Stimulated activated naive B cell treated with anti-CD40 and anti-IgM and Interleukin-4, amounts not matched to agents 10 μg/mL and 1 μg/mL and 100 μg/mL, for 72 hours (primary cell): ENCODE data around the gene WDR81.
"Not testable (repeated sequence)": the region's sequence is repeated elsewhere in the genome, so short reads cannot be mapped to it uniquely, and the experiment has no call there.

Source experiments
- ATAC-seq, 2 donors: fragments of 150-1000 bp; cut with Tn5 transposase; replicated peaks; 2 replicates each; pipeline ENCODE4 v1.10.0; 2021; ENCODE audit warnings: moderate library complexity in 1 of 2
- DNase-seq: peaks from one replicate; pipeline ENCODE4 v3.0.0; 2021
- H3K27ac Mint-ChIP-seq: one replicate; pipeline ENCODE4 v1.8.0; 2022; ENCODE audit warnings: mild to moderate bottlenecking, mixed read lengths
- H3K27me3 Mint-ChIP-seq, 2 donors: one replicate each; pipeline ENCODE4 v1.8.0; 2022; ENCODE audit warnings: mixed read lengths in 2 of 2
- H3K36me3 Mint-ChIP-seq, 2 donors: one replicate each; pipeline ENCODE4 v1.8.0; 2022; ENCODE audit warnings: mixed read lengths in 2 of 2, mild to moderate bottlenecking in 1 of 2
- H3K4me1 Mint-ChIP-seq, 2 donors: one replicate each; pipeline ENCODE4 v1.8.0; 2022; ENCODE audit warnings: mixed read lengths in 2 of 2, mild to moderate bottlenecking in 1 of 2
- H3K4me3 Mint-ChIP-seq, 2 donors: one replicate each; pipeline ENCODE4 v1.8.0; 2022; ENCODE audit warnings: mild to moderate bottlenecking in 2 of 2, mixed read lengths in 2 of 2, moderate library complexity in 1 of 2
- H3K9me3 Mint-ChIP-seq, 2 donors: one replicate each; pipeline ENCODE4 v1.8.0; 2022; ENCODE audit warnings: mixed read lengths in 2 of 2, mild to moderate bottlenecking in 1 of 2

The WDR81 gene

GRCh38 chr17:1724351-1724868 lies at the start of gene WDR81:
Gene WDR81 (plus strand): TSS chr17:1724704. CDS start chr17:1724960, 256 bp downstream.
- peaks cover 22 to 46% of the 10 kb centered on the region in 2 donors for H3K4me1 Mint-ChIP-seq
- H3K9me3 Mint-ChIP-seq, result no peaks in the 10 kb centered on the region
- peak within 1 kb of the TSS; percentile 81 to 85 for H3K4me3 Mint-ChIP-seq
- DNase-seq (peak; percentile 84), ATAC-seq (peak; percentile 79 to 85)
- H3K36me3 Mint-ChIP-seq, result peaks cover 12 to 16% of the 10 kb centered on the region in 2 donors
- H3K27ac Mint-ChIP-seq, result peak within 1 kb of the TSS; percentile 88
- no peaks in the 10 kb centered on the region for H3K27me3 Mint-ChIP-seq

- Mint-ChIP-seq H3K36me3 (peaks cover 50 to 70% of the 10 kb centered on the region in 2 donors), H3K4me3 (no peak overlapping the region), H3K27ac (no peak overlapping the region)
Observed at GRCh38 chr17:1676401-1676800, 48.1 kb upstream of the WDR81 start.

GRCh38 chr17:1683459-1683858 lies 41.0 kb upstream of the WDR81 start:
- peak overlapping the region; percentile 100 for H3K27ac Mint-ChIP-seq
- peaks cover 25 to 42% of the 10 kb centered on the region in 2 donors for H3K4me1 Mint-ChIP-seq
- ATAC-seq, result no peak
- no peaks in the 10 kb centered on the region for H3K9me3 Mint-ChIP-seq
- H3K27me3 Mint-ChIP-seq, result no peaks in the 10 kb centered on the region
- H3K36me3 Mint-ChIP-seq, result peaks cover 33 to 63% of the 10 kb centered on the region in 2 donors
- H3K4me3 Mint-ChIP-seq, result peak overlapping the region; percentile 96 to 99
- DNase-seq, result no peak

More at GRCh38 chr17:1676401-1676800, 48.1 kb upstream of the WDR81 start:
- no peaks in the 10 kb centered on the region for H3K9me3 Mint-ChIP-seq
- H3K27me3 Mint-ChIP-seq, result no peaks in the 10 kb centered on the region
- H3K4me1 Mint-ChIP-seq, result peaks cover 3 to 13% of the 10 kb centered on the region in 2 donors
- ATAC-seq (no peak), DNase-seq (no peak)

- ATAC-seq (peak; percentile 98 to 99), DNase-seq (peak; percentile 98)
- Mint-ChIP-seq H3K27me3 (no peaks in the 10 kb centered on the region), H3K4me3 (peak within 1 kb of the TSS; percentile 96 to 99), H3K27ac (peak within 1 kb of the TSS; percentile 100), H3K9me3 (no peaks in the 10 kb centered on the region), H3K36me3 (peaks cover 29 to 53% of the 10 kb centered on the region in 2 donors), H3K4me1 (peaks cover 25 to 42% of the 10 kb centered on the region in 2 donors)
Observed at GRCh38 chr17:1684378-1685189, 39.9 kb upstream of the WDR81 start, which contains the start of gene PRPF8. Gene PRPF8 (minus strand): TSS chr17:1684867. CDS start chr17:1684571, 296 bp downstream.

GRCh38 chr17:1686086-1686485 lies 38.4 kb upstream of the WDR81 start:
- H3K36me3 Mint-ChIP-seq, result peaks cover 17 to 38% of the 10 kb centered on the region in 2 donors
- no peaks in the 10 kb centered on the region for H3K9me3 Mint-ChIP-seq
- peaks cover 25 to 36% of the 10 kb centered on the region in 2 donors for H3K4me1 Mint-ChIP-seq
- peak overlapping the region; percentile 2 to 7 for H3K4me3 Mint-ChIP-seq
- DNase-seq, result no peak
- H3K27me3 Mint-ChIP-seq, result no peaks in the 10 kb centered on the region
- no peak overlapping the region for H3K27ac Mint-ChIP-seq
- no peak for ATAC-seq

GRCh38 chr17:1688405-1688804 lies 36.1 kb upstream of the WDR81 start:
- not testable (repeated sequence) for H3K4me3 Mint-ChIP-seq, DNase-seq, H3K27me3 Mint-ChIP-seq, ATAC-seq, H3K9me3 Mint-ChIP-seq, H3K27ac Mint-ChIP-seq
- Mint-ChIP-seq H3K36me3 (peaks cover 11 to 17% of the 10 kb centered on the region in 2 donors), H3K4me1 (peaks cover 12 to 18% of the 10 kb centered on the region in 2 donors)

GRCh38 chr17:1690544-1691221 lies 33.8 kb upstream of the WDR81 start:
- Mint-ChIP-seq H3K27ac (no peak overlapping the region), H3K9me3 (no peaks in the 10 kb centered on the region)
- ATAC-seq, result no peak

GRCh38 chr17:1693339-1693738 lies 31.2 kb upstream of the WDR81 start:
- no peaks in the 10 kb centered on the region for H3K9me3 Mint-ChIP-seq
- no peak for ATAC-seq
- DNase-seq, result no peak
- H3K27me3 Mint-ChIP-seq, result peaks cover 14 to 15% of the 10 kb centered on the region in 2 donors
- H3K4me1 Mint-ChIP-seq, result no peaks in the 10 kb centered on the region
- no peaks in the 10 kb centered on the region for H3K36me3 Mint-ChIP-seq
- no peak overlapping the region for H3K27ac Mint-ChIP-seq
- H3K4me3 Mint-ChIP-seq, result no peak overlapping the region

More at GRCh38 chr17:1690544-1691221, 33.8 kb upstream of the WDR81 start:
- Mint-ChIP-seq H3K36me3 (no peaks in the 10 kb centered on the region), H3K4me1 (no peaks in the 10 kb centered on the region), H3K4me3 (no peak overlapping the region), H3K27me3 (peaks cover 14 to 15% of the 10 kb centered on the region in 2 donors)
- no peak for DNase-seq

GRCh38 chr17:1695365-1695764 lies 29.1 kb upstream of the WDR81 start:
- no peaks in the 10 kb centered on the region for H3K9me3 Mint-ChIP-seq
- H3K36me3 Mint-ChIP-seq, result no peaks in the 10 kb centered on the region
- ATAC-seq (peak; percentile 81 to 98), DNase-seq (peak; percentile 31)
- no peak overlapping the region for H3K4me3 Mint-ChIP-seq
- no peak overlapping the region for H3K27ac Mint-ChIP-seq
- no peaks in the 10 kb centered on the region for H3K4me1 Mint-ChIP-seq
- peaks cover 14 to 15% of the 10 kb centered on the region in 2 donors for H3K27me3 Mint-ChIP-seq

GRCh38 chr17:1697681-1698080 lies 26.8 kb upstream of the WDR81 start:
- H3K9me3 Mint-ChIP-seq, result no peaks in the 10 kb centered on the region
- H3K4me1 Mint-ChIP-seq, result no peaks in the 10 kb centered on the region
- no peak overlapping the region for H3K4me3 Mint-ChIP-seq
- H3K27me3 Mint-ChIP-seq, result peaks cover 9 to 15% of the 10 kb centered on the region in 2 donors
- H3K27ac Mint-ChIP-seq, result no peak overlapping the region
- no peak for ATAC-seq
- H3K36me3 Mint-ChIP-seq, result no peaks in the 10 kb centered on the region
- DNase-seq, result no peak

- not testable (repeated sequence) for H3K9me3 Mint-ChIP-seq, H3K27ac Mint-ChIP-seq, H3K4me1 Mint-ChIP-seq, DNase-seq, ATAC-seq, H3K36me3 Mint-ChIP-seq, H3K4me3 Mint-ChIP-seq
- H3K27me3 Mint-ChIP-seq, result peaks cover 10 to 16% of the 10 kb centered on the region in 2 donors
Observed at GRCh38 chr17:1699891-1700290, 24.6 kb upstream of the WDR81 start.

GRCh38 chr17:1703063-1703462 lies 21.4 kb upstream of the WDR81 start:
- peaks cover 34 to 43% of the 10 kb centered on the region in 2 donors for H3K27me3 Mint-ChIP-seq
- no peaks in the 10 kb centered on the region for H3K4me1 Mint-ChIP-seq
- ATAC-seq, result no peak
- H3K36me3 Mint-ChIP-seq, result peaks cover 2 to 3% of the 10 kb centered on the region in 2 donors
- H3K4me3 Mint-ChIP-seq, result no peak overlapping the region
- no peak for DNase-seq
- H3K9me3 Mint-ChIP-seq, result no peaks in the 10 kb centered on the region
- H3K27ac Mint-ChIP-seq, result no peak overlapping the region

- Mint-ChIP-seq H3K36me3 (peaks cover 2 to 6% of the 10 kb centered on the region in 2 donors), H3K9me3 (no peaks in the 10 kb centered on the region), H3K4me3 (no peak overlapping the region), H3K27me3 (peaks cover 48 to 56% of the 10 kb centered on the region in 2 donors), H3K4me1 (peaks cover 0 to 2% of the 10 kb centered on the region in 2 donors), H3K27ac (no peak overlapping the region)
- ATAC-seq (no peak), DNase-seq (no peak)
Observed at GRCh38 chr17:1705004-1705403, 19.5 kb upstream of the WDR81 start.

- H3K27me3 Mint-ChIP-seq, result peaks cover 67 to 77% of the 10 kb centered on the region in 2 donors
- H3K36me3 Mint-ChIP-seq, result peaks cover 12 to 20% of the 10 kb centered on the region in 2 donors
- H3K27ac Mint-ChIP-seq, result no peak overlapping the region
- ATAC-seq (no peak), DNase-seq (no peak)
- H3K9me3 Mint-ChIP-seq, result no peaks in the 10 kb centered on the region
- no peak overlapping the region for H3K4me3 Mint-ChIP-seq
- H3K4me1 Mint-ChIP-seq, result peaks cover 4 to 11% of the 10 kb centered on the region in 2 donors
Observed at GRCh38 chr17:1707107-1707506, 17.4 kb upstream of the WDR81 start.
